UCSD-AML1 (cell line): ENCODE measurements around the gene FBLN5.

Experiments used
- DNase-seq: peaks from one replicate; lab custom pipeline; 2025; ENCODE audit not compliant: unreplicated experiment; lab: John Stamatoyannopoulos, UW

The FBLN5 gene, protein sequence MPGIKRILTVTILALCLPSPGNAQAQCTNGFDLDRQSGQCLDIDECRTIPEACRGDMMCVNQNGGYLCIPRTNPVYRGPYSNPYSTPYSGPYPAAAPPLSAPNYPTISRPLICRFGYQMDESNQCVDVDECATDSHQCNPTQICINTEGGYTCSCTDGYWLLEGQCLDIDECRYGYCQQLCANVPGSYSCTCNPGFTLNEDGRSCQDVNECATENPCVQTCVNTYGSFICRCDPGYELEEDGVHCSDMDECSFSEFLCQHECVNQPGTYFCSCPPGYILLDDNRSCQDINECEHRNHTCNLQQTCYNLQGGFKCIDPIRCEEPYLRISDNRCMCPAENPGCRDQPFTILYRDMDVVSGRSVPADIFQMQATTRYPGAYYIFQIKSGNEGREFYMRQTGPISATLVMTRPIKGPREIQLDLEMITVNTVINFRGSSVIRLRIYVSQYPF

DNA sequence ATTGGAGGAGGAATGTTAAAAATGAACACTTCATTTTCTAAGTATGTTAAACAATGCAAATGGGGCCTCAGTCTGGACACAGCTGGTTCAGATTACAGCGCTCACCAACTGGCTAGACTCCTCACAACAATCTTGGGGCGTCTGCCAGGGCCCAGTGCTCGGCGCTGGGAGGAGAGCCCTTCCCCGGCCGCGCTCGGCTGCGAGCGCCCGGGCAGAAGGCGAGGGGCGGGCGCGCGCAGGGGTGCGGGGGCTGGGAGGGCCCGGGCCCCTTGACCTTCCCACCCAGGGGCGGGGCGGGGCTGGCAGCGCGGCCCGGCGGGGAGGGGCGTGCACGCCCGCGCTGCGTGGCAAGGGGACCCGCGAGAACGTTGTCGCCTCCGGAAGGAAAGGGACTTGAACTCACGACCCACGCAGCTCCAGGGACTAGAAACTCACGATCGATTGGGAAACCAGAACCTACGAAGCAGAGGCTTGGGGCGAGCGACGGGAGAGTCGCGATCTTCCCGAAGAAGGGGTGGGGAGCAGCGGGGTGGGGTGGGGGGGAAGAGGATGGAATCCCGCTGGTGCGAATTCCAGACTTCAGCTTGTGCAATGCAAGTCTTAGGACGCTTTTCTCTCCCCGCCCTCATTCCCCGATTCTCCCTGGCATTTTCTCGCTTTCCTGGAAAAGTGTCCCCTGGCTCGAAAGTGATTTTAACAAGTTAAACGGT lies at the start of gene FBLN5:
TSS of gene FBLN5 (minus strand) at position 220 of the 710 bp plus-strand sequence. CDS start 465 bp downstream, outside the sequence.
- DNase-seq = no peak

DNA sequence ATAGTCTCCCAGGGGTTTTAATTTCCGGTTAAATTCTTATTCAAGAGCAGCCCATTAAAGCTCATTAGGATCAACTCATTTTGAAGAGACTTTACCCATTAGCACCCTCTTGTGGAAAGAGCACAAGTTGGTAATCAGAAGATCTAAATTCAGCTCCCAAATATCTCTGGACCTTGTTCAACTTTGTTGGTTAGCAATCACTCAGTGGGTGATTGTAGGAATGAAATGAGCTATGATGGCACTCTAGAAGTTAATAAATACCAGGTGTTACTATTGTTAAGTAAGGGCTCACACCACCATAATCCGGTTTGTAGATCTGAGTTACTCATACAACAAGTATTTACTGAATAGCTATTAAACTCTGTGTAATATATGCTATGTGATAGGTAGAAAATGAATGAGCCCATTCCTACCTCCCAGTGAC lies 49.5 kb upstream of the FBLN5 start:
- DNase-seq = no peak

DNA sequence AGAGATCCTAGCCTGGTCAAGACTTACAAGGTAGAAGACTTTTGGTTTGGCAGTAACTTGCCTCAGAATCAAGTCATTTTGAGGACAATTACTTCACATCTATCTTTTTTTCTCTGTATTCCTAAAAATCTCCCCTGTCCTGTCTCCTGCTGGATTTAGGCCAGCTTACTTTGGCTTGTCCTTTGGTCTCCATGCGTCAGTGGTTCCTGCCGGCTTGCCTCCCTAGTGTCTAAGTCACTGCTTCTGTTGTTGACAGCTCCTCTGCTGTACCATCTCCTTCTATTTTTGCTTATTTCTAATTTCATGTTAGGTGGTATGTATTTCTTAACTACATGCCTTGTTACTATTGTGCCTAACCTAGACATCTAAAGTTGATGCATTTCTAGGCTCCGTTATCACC lies 39.7 kb upstream of the FBLN5 start:
- DNase-seq = no peak

GRCh38 chr14:91985521-91986255 lies 38.2 kb upstream of the FBLN5 start:
- DNase-seq = no peak

DNA sequence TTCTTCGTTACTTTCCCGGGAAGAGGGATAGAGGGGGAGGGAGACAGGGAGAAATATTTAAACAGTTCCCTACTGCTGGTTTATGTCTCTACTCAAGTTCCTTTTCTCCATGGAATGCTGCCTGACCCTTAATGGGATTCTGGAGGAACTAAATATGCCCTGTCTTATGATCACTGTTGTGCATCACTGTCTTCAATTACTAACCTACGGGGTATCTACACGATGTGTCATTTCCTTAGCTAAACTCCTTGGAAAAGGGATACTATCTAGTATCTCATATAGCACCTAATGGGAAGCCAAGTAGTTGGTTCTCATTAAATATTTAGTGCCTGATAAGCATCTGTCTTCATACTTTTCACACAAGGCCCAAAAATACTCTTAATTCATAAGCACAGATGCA lies 37.5 kb upstream of the FBLN5 start:
- DNase-seq = no peak

DNA sequence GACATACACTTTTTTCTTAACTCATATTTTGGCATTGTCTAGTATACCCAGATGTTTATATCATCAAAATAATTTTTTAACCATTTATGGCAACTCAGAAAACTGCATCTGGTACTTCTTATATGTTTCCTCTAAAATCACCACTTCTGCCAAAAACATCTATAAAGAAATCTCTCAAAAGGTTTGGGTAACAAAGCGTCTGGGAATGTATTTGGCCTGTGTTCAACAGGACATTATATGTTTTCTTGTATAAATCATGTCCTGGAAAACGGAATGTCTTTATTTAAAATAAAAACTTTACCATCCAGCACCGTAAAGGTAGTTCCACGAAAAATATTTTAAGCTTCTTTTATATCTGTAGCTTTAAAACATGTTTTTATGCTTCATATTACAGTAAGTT lies 36.1 kb upstream of the FBLN5 start:
- DNase-seq = no peak

DNA sequence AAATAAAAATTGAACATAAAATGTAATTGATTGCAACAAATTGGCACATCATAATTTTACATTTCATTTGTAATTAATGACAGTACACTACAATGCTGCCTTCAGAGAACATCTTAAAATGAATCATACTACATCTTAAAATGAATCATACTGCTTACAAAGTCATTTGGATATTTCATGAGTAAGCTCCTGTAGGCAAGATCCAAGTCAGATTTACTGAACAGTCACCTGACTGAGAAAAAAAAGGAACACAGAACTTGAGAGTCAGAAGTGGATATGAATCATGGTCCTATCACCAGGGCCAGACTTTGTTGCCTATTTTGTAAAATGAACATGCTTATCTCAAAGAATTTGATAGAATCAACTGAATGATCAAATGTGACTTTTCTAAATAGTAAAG lies 32.7 kb upstream of the FBLN5 start:
- no peak for DNase-seq

DNA sequence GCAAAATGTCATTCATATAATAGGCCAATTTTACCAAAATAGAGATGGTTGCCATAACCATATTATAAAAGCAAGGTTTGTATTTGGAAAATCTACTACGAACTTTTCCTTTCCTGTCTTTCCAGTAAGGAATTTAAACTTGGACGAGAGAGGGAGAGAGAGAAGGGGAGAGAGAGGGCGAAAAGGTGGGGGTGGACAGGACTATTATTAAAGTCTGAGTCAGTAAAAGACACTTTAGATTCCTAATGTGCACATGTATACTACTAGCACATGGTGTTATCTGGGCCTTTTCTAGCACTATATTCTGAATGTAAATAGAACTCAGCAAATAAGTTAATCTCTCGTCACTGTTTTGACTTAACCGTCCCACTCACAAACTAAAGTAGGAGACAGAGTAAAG lies 30.4 kb upstream of the FBLN5 start:
- no peak for DNase-seq

DNA sequence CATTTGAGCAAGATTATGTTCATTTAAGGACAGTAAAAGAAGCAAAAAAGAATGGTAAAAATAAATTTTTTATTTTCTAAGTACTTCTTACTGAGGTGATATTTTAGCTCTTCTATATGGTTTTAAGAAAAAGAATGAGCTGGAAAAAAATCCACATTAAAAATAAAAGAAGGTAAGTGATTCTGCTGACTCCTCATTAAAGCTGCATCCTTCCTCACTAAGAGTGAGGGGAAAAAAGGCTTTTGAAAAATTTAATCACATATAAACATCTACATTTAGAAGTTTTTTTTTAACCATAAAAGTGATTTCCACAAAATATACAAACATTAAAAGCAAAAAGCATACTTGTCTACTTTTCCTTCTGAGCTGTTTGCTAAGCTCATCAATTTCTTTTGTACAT lies 28.3 kb upstream of the FBLN5 start:
- no peak for DNase-seq

- DNase-seq = no peak
These were observed 23.8 kb upstream of the FBLN5 start for GRCh38 chr14:91971188-91971778.

DNA sequence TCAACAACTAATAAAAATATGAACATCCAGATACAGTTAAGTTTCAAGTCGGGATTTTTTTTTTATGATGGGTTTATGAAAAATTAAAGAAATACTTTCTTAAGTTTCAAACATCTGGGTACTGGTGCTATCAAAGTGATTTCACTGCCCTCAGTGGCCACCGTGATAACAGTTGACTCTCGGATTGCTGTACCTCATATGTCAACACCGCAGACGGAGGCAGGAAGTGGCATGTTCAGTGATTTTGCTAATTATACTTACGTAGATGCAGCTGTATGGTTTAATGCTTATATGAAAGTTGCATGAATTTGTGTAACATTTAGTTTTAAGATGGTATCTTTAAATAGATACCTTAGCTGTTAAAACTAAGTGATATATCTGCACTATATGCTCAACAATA lies 20.8 kb upstream of the FBLN5 start:
- DNase-seq = no peak

DNA sequence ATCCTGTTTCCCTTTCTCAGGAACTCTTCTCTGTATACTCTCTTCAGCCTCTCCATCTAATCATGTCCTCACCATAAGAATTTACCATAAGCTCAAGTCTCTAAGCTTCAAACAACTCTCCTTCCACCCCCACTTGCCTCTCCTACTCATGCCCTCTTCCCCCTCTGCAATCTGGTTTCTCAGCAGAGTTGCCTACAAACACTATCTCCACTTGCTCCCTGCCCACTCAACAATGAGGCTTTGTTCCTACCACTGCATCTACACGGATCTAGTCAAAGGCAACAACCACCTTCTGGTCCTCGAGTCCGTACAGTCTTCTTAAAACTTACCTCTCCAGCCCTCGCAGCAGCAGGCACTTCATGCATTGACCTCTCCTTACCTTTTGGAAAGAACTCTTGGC lies 17.2 kb upstream of the FBLN5 start:
- DNase-seq = no peak

DNA sequence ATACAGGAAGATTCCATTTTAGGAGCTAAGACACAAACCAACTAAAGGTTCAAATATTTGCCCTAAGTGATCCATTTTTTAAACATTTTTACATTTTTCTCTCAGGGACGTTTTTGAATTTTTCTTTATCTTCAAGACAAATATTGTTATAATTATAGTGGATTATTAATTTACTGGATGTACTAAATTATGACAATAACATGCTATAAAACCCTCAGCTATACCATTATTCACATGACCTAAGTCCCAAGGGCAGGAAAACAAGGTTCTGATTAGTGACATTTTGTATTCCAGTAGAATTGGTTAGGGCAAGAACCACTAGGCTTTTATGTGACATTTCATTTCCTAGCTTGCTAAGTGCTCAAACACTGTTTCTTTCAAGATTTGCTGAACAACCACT lies 16.5 kb upstream of the FBLN5 start:
- DNase-seq = no peak

DNA sequence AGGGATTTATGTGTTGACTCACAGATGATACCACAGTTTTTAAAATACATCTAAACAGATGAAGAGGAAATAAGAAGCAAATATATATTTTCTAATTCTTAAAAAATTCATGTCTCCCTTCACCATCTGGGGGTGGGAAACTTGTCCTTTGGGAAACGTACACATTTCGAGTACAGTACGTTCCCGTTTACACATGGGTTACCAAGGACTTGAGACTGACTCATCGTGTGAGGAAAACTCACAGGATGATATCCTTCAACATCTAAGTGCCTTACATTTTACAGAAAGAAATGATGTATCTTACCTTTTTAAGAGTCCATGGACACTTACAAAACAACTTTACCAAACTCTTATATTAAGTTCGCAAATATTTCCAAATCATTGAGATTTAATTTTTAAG lies 16.0 kb upstream of the FBLN5 start:
- no peak for DNase-seq

DNA sequence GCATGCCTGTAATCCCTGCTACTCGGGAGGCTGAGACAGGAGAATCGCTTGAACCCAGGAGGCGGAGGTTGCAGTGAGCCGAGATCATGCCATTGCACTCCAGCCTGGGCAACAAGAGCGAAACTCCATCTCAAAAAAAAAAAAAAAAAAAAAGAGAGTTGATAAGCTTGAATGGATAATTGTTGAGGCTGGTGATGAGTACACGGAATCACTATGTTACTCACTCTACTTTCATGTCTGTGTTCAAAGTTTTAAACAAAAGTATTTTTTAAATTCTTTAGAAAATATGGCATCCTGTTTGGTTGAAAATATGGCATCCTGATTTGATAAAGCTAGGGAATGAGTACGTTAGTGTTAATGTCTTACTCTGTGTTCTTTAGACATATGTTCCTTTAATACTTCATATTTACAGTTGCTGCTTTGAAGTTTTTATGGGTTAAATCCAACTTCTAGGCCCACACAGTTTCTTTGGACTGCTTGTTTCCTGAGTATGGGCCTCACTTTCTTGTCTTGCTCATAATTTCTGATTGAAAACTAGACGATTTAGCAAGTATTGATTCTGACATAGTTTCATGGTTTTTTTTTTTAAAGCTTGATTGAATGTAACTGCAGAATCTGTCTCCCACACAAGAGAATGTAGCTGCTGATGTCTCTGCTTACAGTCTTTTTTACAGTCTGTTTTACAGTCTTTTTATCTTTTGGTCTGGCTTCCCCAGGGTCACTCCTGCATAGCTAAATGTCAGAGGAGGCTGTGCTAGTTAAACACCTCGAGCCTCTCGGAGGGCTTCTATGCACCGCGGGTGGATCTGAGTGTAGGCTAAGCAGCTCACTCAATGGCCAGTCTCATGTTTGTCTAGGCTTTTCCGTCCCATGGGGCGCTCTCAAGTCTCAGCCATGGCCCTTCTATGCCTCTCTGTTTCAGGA lies 14.1 kb upstream of the FBLN5 start:
- DNase-seq = no peak

GRCh38 chr14:91957876-91958313 lies 10.4 kb upstream of the FBLN5 start:
- no peak for DNase-seq

GRCh38 chr14:91956616-91957015 lies 9.1 kb upstream of the FBLN5 start:
- DNase-seq = no peak

GRCh38 chr14:91955168-91955567 lies 7.7 kb upstream of the FBLN5 start:
- DNase-seq = no peak

- DNase-seq = no peak
These were observed 5.9 kb upstream of the FBLN5 start for GRCh38 chr14:91953170-91953985.
